Liver (tissue), 9 donors: ENCODE results near the gene IDE. TPM values are rescaled to one million over a fixed set of nuclear protein-coding genes. Genes with fewer than 3 reads are reported as not detected.

Experiments
- DNase-seq: peaks from one replicate; pipeline ENCODE4 v3.0.0-alpha.2; 2017; ENCODE audit warnings: low spot score
- H3K27ac ChIP-seq, 2 donors: one replicate each; pipeline ENCODE4 v1.7.0; 2013; ENCODE audit warnings: inconsistent platforms in 2 of 2, low read length in 2 of 2, control low read depth in 1 of 2, low read depth in 1 of 2, mild to moderate bottlenecking in 1 of 2
- H3K27me3 ChIP-seq, 4 donors: one replicate each; pipeline versions ENCODE4 v1.6.1 to v1.7.0; 2013; ENCODE audit warnings: low read length in 3 of 4, inconsistent platforms in 1 of 4, mild to moderate bottlenecking in 1 of 4, moderate library complexity in 1 of 4; ENCODE audit not compliant: control insufficient read depth in 4 of 4, insufficient read depth in 4 of 4
- H3K36me3 ChIP-seq, 4 donors: one replicate each; pipeline versions ENCODE4 v1.6.1 to v1.7.0; 2013; ENCODE audit warnings: low read length in 3 of 4, mild to moderate bottlenecking in 3 of 4, low read depth in 1 of 4, moderate library complexity in 1 of 4; ENCODE audit not compliant: control insufficient read depth in 4 of 4, insufficient read depth in 3 of 4
- H3K4me1 ChIP-seq, 4 donors: one replicate each; pipeline versions ENCODE4 v1.6.1 to v1.7.0; 2013; ENCODE audit warnings: low read length in 3 of 4, mild to moderate bottlenecking in 3 of 4, moderate library complexity in 1 of 4; ENCODE audit not compliant: control insufficient read depth in 4 of 4, insufficient read depth in 4 of 4
- H3K4me3 ChIP-seq, 3 donors: one replicate each; pipeline versions ENCODE4 v1.6.1 to v1.7.0; 2013; ENCODE audit warnings: low read length in 3 of 3, control low read depth in 1 of 3, low read depth in 1 of 3, mild to moderate bottlenecking in 1 of 3
- H3K9ac ChIP-seq, 2 donors: one replicate each; pipeline ENCODE4 v1.7.0; 2013; ENCODE audit warnings: low read length in 2 of 2, mild to moderate bottlenecking in 2 of 2, moderate library complexity in 2 of 2, control low read depth in 1 of 2, low read depth in 1 of 2
- H3K9me3 ChIP-seq, 4 donors: one replicate each; pipeline versions ENCODE4 v1.6.1 to v1.7.0; 2013; ENCODE audit warnings: low read length in 3 of 4; ENCODE audit not compliant: control insufficient read depth in 4 of 4
- ATF3 ChIP-seq: IDR thresholded peaks from 2 replicates; pipeline ENCODE4 v1.6.1; 2016; ENCODE audit warnings: antibody characterized with exemption
- EGR1 ChIP-seq, 2 donors: IDR thresholded peaks; 2 replicates each; pipeline ENCODE4 v1.6.1; 2016 to 2018; ENCODE audit warnings: antibody characterized with exemption in 2 of 2, low read depth in 2 of 2
- FOXA1 ChIP-seq: IDR thresholded peaks from 2 replicates; pipeline ENCODE4 v1.6.1; 2016; ENCODE audit warnings: antibody characterized with exemption
- GABPA ChIP-seq, 2 donors: IDR thresholded peaks in 1 of 2; conservative IDR thresholded peaks in 1 of 2; 2 replicates each; pipeline ENCODE4 v1.6.1; 2016; ENCODE audit warnings: antibody characterized with exemption in 2 of 2, mild to moderate bottlenecking in 1 of 2, moderate library complexity in 1 of 2
- HNF4A ChIP-seq, 2 donors: conservative IDR thresholded peaks; 2 replicates each; pipeline ENCODE4 v1.6.1; 2016; ENCODE audit warnings: antibody characterized with exemption in 2 of 2, mild to moderate bottlenecking in 2 of 2
- HNF4G ChIP-seq: IDR thresholded peaks from 2 replicates; pipeline ENCODE4 v1.6.1; 2016; ENCODE audit warnings: antibody characterized with exemption
- NR2F2 ChIP-seq: IDR thresholded peaks from 2 replicates; pipeline ENCODE4 v1.6.1; 2016; ENCODE audit warnings: antibody characterized with exemption
- RAD21 ChIP-seq, 2 donors: IDR thresholded peaks; 2 replicates each; pipeline ENCODE4 v1.6.1; 2016; ENCODE audit warnings: antibody characterized with exemption in 2 of 2, mild to moderate bottlenecking in 2 of 2
- SP1 ChIP-seq: IDR thresholded peaks from 2 replicates; pipeline ENCODE4 v1.6.1; 2018; ENCODE audit warnings: antibody characterized with exemption, mild to moderate bottlenecking
- TAF1 ChIP-seq: conservative IDR thresholded peaks from 2 replicates; pipeline ENCODE4 v1.6.1; 2016; ENCODE audit warnings: antibody characterized with exemption, mild to moderate bottlenecking
- YY1 ChIP-seq: IDR thresholded peaks from 2 replicates; pipeline ENCODE4 v1.6.1; 2016; ENCODE audit warnings: antibody characterized with exemption, mild to moderate bottlenecking
- ZBTB33 ChIP-seq: IDR thresholded peaks from 2 replicates; pipeline ENCODE4 v1.6.1; 2016; ENCODE audit warnings: antibody characterized with exemption
- WGBS: extraction: QIAGEN DNeasy Blood & Tissue Kit; methylation state at CpG from one replicate; pipeline ENCODE4 v1.1.7; 2013; 5-methylcytosine and 5-hydroxymethylcytosine counted together
- polyA plus RNA-seq, 2 donors: library from polyadenylated mRNA; stranded (reverse) in 1 of 2; unstranded in 1 of 2; fragments of 200-250 nt in 1 of 2; fragments of >200 nt in 1 of 2; fragmentation: Nextera tagmentation in 1 of 2; extraction: Ambion mirVana in 1 of 2; gene quantifications; one replicate each; pipeline versions ENCODE4 v1.2.1 to v1.2.3, GENCODE V29; 2013 to 2015
- total RNA-seq, 2 donors: library from RNA; depleted of rRNA; stranded (reverse); fragments of >200 nt; gene quantifications; one replicate each; pipeline ENCODE4 v1.2.3, GENCODE V29; 2014
- donor health status: healthy.
- donor health status: healthy.
- donor health status: healthy.
- donor health status: healthy.
- donor health status: healthy.

Gene IDE
- total and polyA plus RNA-seq, 4 donors: 9.4 to 31.3 (median 15.3) TPM

GRCh38 chr10:92450896-92451295 is 123.0 kb downstream of the IDE start:
- H3K36me3 ChIP-seq: peaks cover 6 to 33% (median 26%) of the 10 kb centered on the region in 4 donors
- H3K27me3 ChIP-seq: no peaks in the 10 kb centered on the region
- TF ChIP-seq TAF1 (no peak), ZBTB33 (no peak), GABPA (IDR thresholded peaks at IDR 0.05 in 1 of 2, conservative IDR thresholded peaks at IDR 0.05 in 1 of 2) (no peak), EGR1 (IDR thresholded peaks at IDR 0.05; ENCODE audit: low read depth in 2 of 2) (no peak), HNF4G (no peak), ATF3 (no peak), NR2F2 (no peak)
- WGBS: 85% methylated on average over 2 of the region's 2 CpGs
- H3K9ac ChIP-seq: no peak overlapping the region
- no peak overlapping the region for H3K4me3 ChIP-seq
- no peaks in the 10 kb centered on the region for H3K9me3 ChIP-seq
- no peak for DNase-seq
- no peaks in the 10 kb centered on the region for H3K4me1 ChIP-seq
- no peak overlapping the region for H3K27ac ChIP-seq

GRCh38 chr10:92440578-92440977 is 133.3 kb downstream of the IDE start:
- Histone ChIP-seq H3K36me3 (no peaks in the 10 kb centered on the region), H3K4me3 (no peak overlapping the region), H3K9ac (no peak overlapping the region), H3K4me1 (no peaks in the 10 kb centered on the region), H3K27me3 (no peaks in the 10 kb centered on the region), H3K27ac (no peak overlapping the region), H3K9me3 (no peaks in the 10 kb centered on the region)
- TF ChIP-seq FOXA1: no peak
- TF ChIP-seq YY1: no peak
- TF ChIP-seq ATF3: no peak
- TF ChIP-seq RAD21 (IDR thresholded peaks at IDR 0.05): no peak
- DNase-seq: no peak
- 96% methylated on average over 5 of the region's 5 CpGs for WGBS

- Histone ChIP-seq H3K4me3 (no peak overlapping the region), H3K27me3 (no peaks in the 10 kb centered on the region), H3K4me1 (no peaks in the 10 kb centered on the region), H3K9ac (no peak overlapping the region), H3K9me3 (no peaks in the 10 kb centered on the region), H3K36me3 (no peaks in the 10 kb centered on the region), H3K27ac (no peak overlapping the region)
- TF ChIP-seq RAD21 (IDR thresholded peaks at IDR 0.05) (no peak), SP1 (no peak), ATF3 (no peak), TAF1 (no peak), ZBTB33 (no peak), HNF4A (conservative IDR thresholded peaks at IDR 0.05) (no peak), EGR1 (IDR thresholded peaks at IDR 0.05; ENCODE audit: low read depth in 2 of 2) (no peak)
- WGBS: 97% methylated on average over 6 of the region's 6 CpGs
- no peak for DNase-seq
Observed at GRCh38 chr10:92438220-92438619, 135.7 kb downstream of the IDE start.
